AG20443 (cell line): ENCODE measurements around the gene ABLIM2.

Experiments
- DNase-seq: peaks from one replicate; pipeline ENCODE4 v3.0.0; 2012; ENCODE audit warnings: low spot score, mixed read lengths

The ABLIM2 gene

GRCh38 chr4:8192748-8193738, 34.4 kb upstream of the ABLIM2 start:
- DNase-seq: no peak

- no peak for DNase-seq
Observed at GRCh38 chr4:8191136-8191747, 32.6 kb upstream of the ABLIM2 start.

- no peak for DNase-seq
Observed at GRCh38 chr4:8189551-8190466, 31.2 kb upstream of the ABLIM2 start.

- peak; percentile 49 for DNase-seq
Observed at GRCh38 chr4:8188743-8189550, 30.3 kb upstream of the ABLIM2 start.

GRCh38 chr4:8188085-8188484, 29.5 kb upstream of the ABLIM2 start:
- DNase-seq: peak; percentile 60

GRCh38 chr4:8185930-8186329, 27.3 kb upstream of the ABLIM2 start:
- no peak for DNase-seq

GRCh38 chr4:8185295-8185694, 26.7 kb upstream of the ABLIM2 start:
- DNase-seq: peak; percentile 88

- DNase-seq: no peak
Observed at GRCh38 chr4:8184061-8184460, 25.4 kb upstream of the ABLIM2 start.

GRCh38 chr4:8182858-8183725, 24.5 kb upstream of the ABLIM2 start:
- DNase-seq: peak; percentile 95

- no peak for DNase-seq
Observed at GRCh38 chr4:8182294-8182693, 23.7 kb upstream of the ABLIM2 start.

- DNase-seq: no peak
Observed at GRCh38 chr4:8181844-8182243, 23.2 kb upstream of the ABLIM2 start.

- DNase-seq: no peak
Observed at GRCh38 chr4:8181119-8181518, 22.5 kb upstream of the ABLIM2 start.

- DNase-seq: no peak
Observed at GRCh38 chr4:8180310-8181093, 21.9 kb upstream of the ABLIM2 start.

GRCh38 chr4:8179771-8180170, 21.2 kb upstream of the ABLIM2 start:
- DNase-seq: no peak

- no peak for DNase-seq
Observed at GRCh38 chr4:8179074-8179473, 20.5 kb upstream of the ABLIM2 start.

GRCh38 chr4:8177956-8178355, 19.3 kb upstream of the ABLIM2 start:
- DNase-seq: no peak

- no peak for DNase-seq
Observed at GRCh38 chr4:8177552-8177951, 18.9 kb upstream of the ABLIM2 start.

- DNase-seq: peak; percentile 83
Observed at GRCh38 chr4:8176547-8177399, 18.2 kb upstream of the ABLIM2 start.

- DNase-seq: no peak
Observed at GRCh38 chr4:8175686-8176085, 17.1 kb upstream of the ABLIM2 start.
